Measurements from ENCODE around the gene RBM48.
A peak's percentile ranks its signal among the peaks of the same experiment; 100 is the strongest.
"Not testable (repeated sequence)": the region's sequence is repeated elsewhere in the genome, so short reads cannot be mapped to it uniquely, and the experiment has no call there.

Gene RBM48

GRCh38 chr7:92545116-92545515, 16.5 kb downstream of the RBM48 start:
- DNase-seq (ENCODE audit: low spot score), result not testable (repeated sequence)

GRCh38 chr7:92546856-92547497, 18.4 kb downstream of the RBM48 start:
- DNase-seq (ENCODE audit: low spot score), result no peak

- DNase-seq (ENCODE audit: low spot score), result no peak
These were observed 19.0 kb downstream of the RBM48 start for GRCh38 chr7:92547579-92547978.

GRCh38 chr7:92550194-92550593, 21.6 kb downstream of the RBM48 start:
- no peak for DNase-seq (ENCODE audit: low spot score)

GRCh38 chr7:92557249-92557648, 28.7 kb downstream of the RBM48 start:
- no peak for DNase-seq (ENCODE audit: low spot score)

- DNase-seq (ENCODE audit: low spot score), result no peak
These were observed 29.3 kb downstream of the RBM48 start for GRCh38 chr7:92557808-92558362.

- no peak for DNase-seq (ENCODE audit: low spot score)
These were observed 32.0 kb downstream of the RBM48 start for GRCh38 chr7:92560602-92561001.

GRCh38 chr7:92563345-92563744, 34.8 kb downstream of the RBM48 start:
- no peak for DNase-seq (ENCODE audit: low spot score)

GRCh38 chr7:92567460-92567859, 38.9 kb downstream of the RBM48 start:
- no peak for DNase-seq (ENCODE audit: low spot score)

GRCh38 chr7:92569137-92569536, 40.5 kb downstream of the RBM48 start:
- DNase-seq (ENCODE audit: low spot score), result no peak

- DNase-seq (ENCODE audit: low spot score), result peak; percentile 37
These were observed 47.7 kb downstream of the RBM48 start for GRCh38 chr7:92576296-92576695.

GRCh38 chr7:92582948-92583347, 54.4 kb downstream of the RBM48 start:
- no peak for DNase-seq (ENCODE audit: low spot score)

GRCh38 chr7:92584953-92585352, 56.4 kb downstream of the RBM48 start:
- DNase-seq (ENCODE audit: low spot score), result no peak

GRCh38 chr7:92586403-92586802, 57.8 kb downstream of the RBM48 start:
- DNase-seq (ENCODE audit: low spot score), result no peak

- DNase-seq (ENCODE audit: low spot score), result no peak
These were observed 58.2 kb downstream of the RBM48 start for GRCh38 chr7:92586841-92587240.
